PFSK-1 (cell line): ENCODE measurements around the gene CTU2.

Experiments
- FOXP2 ChIP-seq: optimal IDR thresholded peaks from 2 replicates; pipeline ENCODE3; 2011; ENCODE audit warnings: borderline replicate concordance, control low read depth, inconsistent platforms; ENCODE audit not compliant: insufficient read depth; ENCODE audit errors: extremely low read length, extremely low read depth
- POLR2AphosphoS5 ChIP-seq: IDR thresholded peaks from 2 replicates; pipeline ENCODE4 v1.6.1; 2012; ENCODE audit warnings: low read depth, mild to moderate bottlenecking, control low read depth, low read length, moderate library complexity
- REST ChIP-seq, 2 experiments: IDR thresholded peaks; 2 replicates each; pipeline versions ENCODE4 v1.6.1 to v1.8.0; 2011 to 2012; ENCODE audit warnings: low read depth in 2 of 2, low read length in 2 of 2, control low read depth in 1 of 2, inconsistent platforms in 1 of 2, mild to moderate bottlenecking in 1 of 2, moderate library complexity in 1 of 2; ENCODE audit not compliant: insufficient read depth in 1 of 2
- SIN3A ChIP-seq: IDR thresholded peaks from 2 replicates; pipeline ENCODE4 v1.6.1; 2012; ENCODE audit warnings: mild to moderate bottlenecking, low read length, moderate library complexity, borderline replicate concordance; ENCODE audit not compliant: insufficient read depth
- TAF1 ChIP-seq: IDR thresholded peaks from 2 replicates; pipeline ENCODE4 v1.6.1; 2012; ENCODE audit warnings: low read length, control low read depth, borderline replicate concordance; ENCODE audit not compliant: insufficient read depth

The CTU2 gene

GRCh38 chr16:88736088-88736487 lies 29.8 kb downstream of the CTU2 start:
- TF ChIP-seq POLR2AphosphoS5 (no peak), REST (IDR thresholded peaks at IDR 0.05; ENCODE audit: insufficient read depth in 1 of 2, low read depth in 2 of 2, low read length in 2 of 2) (no peak), FOXP2 (no peak), SIN3A (no peak), TAF1 (no peak)

GRCh38 chr16:88736496-88736895 lies 30.2 kb downstream of the CTU2 start:
- TF ChIP-seq SIN3A (no peak), REST (IDR thresholded peaks at IDR 0.05; ENCODE audit: insufficient read depth in 1 of 2, low read depth in 2 of 2, low read length in 2 of 2) (no peak), TAF1 (no peak), POLR2AphosphoS5 (no peak)

GRCh38 chr16:88737298-88738150 lies 31.2 kb downstream of the CTU2 start:
- no peak for TF ChIP-seq REST (IDR thresholded peaks at IDR 0.05; ENCODE audit: insufficient read depth in 1 of 2, low read depth in 2 of 2, low read length in 2 of 2)
- no peak for TF ChIP-seq FOXP2
- TF ChIP-seq POLR2AphosphoS5: no peak

- TF ChIP-seq FOXP2: no peak
- TF ChIP-seq SIN3A: no peak
- TF ChIP-seq TAF1: no peak
- TF ChIP-seq REST (IDR thresholded peaks at IDR 0.05; ENCODE audit: insufficient read depth in 1 of 2, low read depth in 2 of 2, low read length in 2 of 2): no peak
- no peak for TF ChIP-seq POLR2AphosphoS5
Observed at GRCh38 chr16:88738151-88739084, 32.1 kb downstream of the CTU2 start.
